ENCODE results near the gene LSM14A.
"Not testable (repeated sequence)": the region's sequence is repeated elsewhere in the genome, so short reads cannot be mapped to it uniquely, and the experiment has no call there.

The LSM14A gene

DNA sequence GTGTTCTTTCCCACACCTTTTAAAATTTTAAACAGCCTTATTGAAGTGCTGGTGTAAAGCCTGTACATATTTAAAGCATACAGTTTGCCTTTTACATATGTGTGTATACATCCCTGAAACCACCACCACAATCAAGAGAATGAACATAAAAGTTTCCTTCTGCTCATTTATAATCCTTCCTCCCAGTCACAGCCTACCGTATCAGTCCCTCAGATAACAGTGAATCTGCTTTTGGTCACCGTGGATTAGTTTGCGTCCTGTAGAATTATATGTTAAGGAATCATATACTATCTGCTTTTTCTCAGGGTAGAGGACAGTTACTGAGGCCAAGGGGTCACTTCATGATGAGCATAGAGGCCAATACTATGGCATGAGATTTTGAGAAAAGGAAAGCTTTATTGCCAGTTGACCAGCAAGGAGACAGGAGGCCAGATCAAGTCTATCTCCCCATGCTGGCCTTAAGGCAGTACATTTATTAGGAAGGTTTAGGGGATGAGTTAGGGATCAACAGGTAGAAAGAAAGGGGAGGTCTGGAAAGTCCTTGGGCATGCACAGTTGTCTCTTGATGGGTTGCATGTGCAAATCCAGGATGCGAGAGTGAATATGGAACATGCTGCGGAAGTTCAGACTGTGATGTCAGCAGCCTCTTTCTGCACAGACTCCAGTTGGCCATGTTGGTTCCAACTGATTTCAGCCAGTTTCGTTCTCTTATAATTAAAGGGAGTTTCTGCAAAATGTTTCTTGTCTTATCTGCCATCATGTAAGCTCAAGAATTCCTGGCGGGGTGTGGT lies 36.3 kb upstream of the LSM14A start:
- Histone ChIP-seq H3K27ac (ENCODE audit: low read length) (no peak overlapping the region), H3K9ac (ENCODE audit: low read depth, low read length) (no peak overlapping the region), H3K36me3 (ENCODE audit: insufficient read depth, low read depth, low read length) (no peaks in the 10 kb centered on the region), H3K9me3 (ENCODE audit: insufficient read depth, low read depth, low read length) (no peaks in the 10 kb centered on the region), H3K4me1 (ENCODE audit: insufficient read depth, low read length) (peaks cover 5% of the 10 kb centered on the region; the same call in 1 of the 2 replicates), H3K4me3 (ENCODE audit: low read length) (no peak overlapping the region), H3K27me3 (ENCODE audit: insufficient read depth, low read length) (no peaks in the 10 kb centered on the region)

GRCh38 chr19:34141025-34141424 lies 31.3 kb upstream of the LSM14A start:
- H3K27ac ChIP-seq (ENCODE audit: low read length): no peak overlapping the region
- peaks cover 3% of the 10 kb centered on the region; the same call in 1 of the 2 replicates for H3K4me1 ChIP-seq (ENCODE audit: insufficient read depth, low read length)
- H3K9me3 ChIP-seq (ENCODE audit: insufficient read depth, low read depth, low read length): peaks cover 9% of the 10 kb centered on the region; the same call in 1 of the 2 replicates
- H3K4me3 ChIP-seq (ENCODE audit: low read length): no peak overlapping the region
- H3K27me3 ChIP-seq (ENCODE audit: insufficient read depth, low read length): no peaks in the 10 kb centered on the region
- H3K36me3 ChIP-seq (ENCODE audit: insufficient read depth, low read depth, low read length): no peaks in the 10 kb centered on the region
- no peak overlapping the region for H3K9ac ChIP-seq (ENCODE audit: low read depth, low read length)

GRCh38 chr19:34142440-34142839 lies 29.9 kb upstream of the LSM14A start:
- H3K27me3 ChIP-seq (ENCODE audit: insufficient read depth, low read length): no peaks in the 10 kb centered on the region

GRCh38 chr19:34145741-34146202 lies 26.5 kb upstream of the LSM14A start:
- no peaks in the 10 kb centered on the region for H3K27me3 ChIP-seq (ENCODE audit: insufficient read depth, low read length)
- H3K9me3 ChIP-seq (ENCODE audit: insufficient read depth, low read depth, low read length): peaks cover 9% of the 10 kb centered on the region; the same call in 1 of the 2 replicates
- no peak overlapping the region for H3K27ac ChIP-seq (ENCODE audit: low read length)
- no peak overlapping the region for H3K4me3 ChIP-seq (ENCODE audit: low read length)
- H3K9ac ChIP-seq (ENCODE audit: low read depth, low read length): no peak overlapping the region
- H3K36me3 ChIP-seq (ENCODE audit: insufficient read depth, low read depth, low read length): no peaks in the 10 kb centered on the region
- peaks cover 3% of the 10 kb centered on the region; the same call in 1 of the 2 replicates for H3K4me1 ChIP-seq (ENCODE audit: insufficient read depth, low read length)

More at GRCh38 chr19:34142440-34142839, 29.9 kb upstream of the LSM14A start:
- Histone ChIP-seq H3K27ac (ENCODE audit: low read length) (no peak overlapping the region), H3K9ac (ENCODE audit: low read depth, low read length) (no peak overlapping the region), H3K4me3 (ENCODE audit: low read length) (no peak overlapping the region), H3K4me1 (ENCODE audit: insufficient read depth, low read length) (peaks cover 3% of the 10 kb centered on the region; the same call in 1 of the 2 replicates), H3K36me3 (ENCODE audit: insufficient read depth, low read depth, low read length) (no peaks in the 10 kb centered on the region), H3K9me3 (ENCODE audit: insufficient read depth, low read depth, low read length) (peaks cover 9% of the 10 kb centered on the region; the same call in 1 of the 2 replicates)

GRCh38 chr19:34148658-34149185 lies 23.6 kb upstream of the LSM14A start:
- Histone ChIP-seq H3K9ac (ENCODE audit: low read depth, low read length) (no peak overlapping the region), H3K4me3 (ENCODE audit: low read length) (no peak overlapping the region), H3K4me1 (ENCODE audit: insufficient read depth, low read length) (no peaks in the 10 kb centered on the region), H3K27ac (ENCODE audit: low read length) (no peak overlapping the region), H3K27me3 (ENCODE audit: insufficient read depth, low read length) (no peaks in the 10 kb centered on the region), H3K9me3 (ENCODE audit: insufficient read depth, low read depth, low read length) (no peaks in the 10 kb centered on the region), H3K36me3 (ENCODE audit: insufficient read depth, low read depth, low read length) (no peaks in the 10 kb centered on the region)

- H3K27ac ChIP-seq (ENCODE audit: low read length): no peak overlapping the region
- H3K4me1 ChIP-seq (ENCODE audit: insufficient read depth, low read length): no peaks in the 10 kb centered on the region
- no peaks in the 10 kb centered on the region for H3K27me3 ChIP-seq (ENCODE audit: insufficient read depth, low read length)
- no peak overlapping the region for H3K4me3 ChIP-seq (ENCODE audit: low read length)
- H3K36me3 ChIP-seq (ENCODE audit: insufficient read depth, low read depth, low read length): no peaks in the 10 kb centered on the region
- no peak overlapping the region for H3K9ac ChIP-seq (ENCODE audit: low read depth, low read length)
- H3K9me3 ChIP-seq (ENCODE audit: insufficient read depth, low read depth, low read length): no peaks in the 10 kb centered on the region
Measured at GRCh38 chr19:34149873-34150272, 22.4 kb upstream of the LSM14A start.

DNA sequence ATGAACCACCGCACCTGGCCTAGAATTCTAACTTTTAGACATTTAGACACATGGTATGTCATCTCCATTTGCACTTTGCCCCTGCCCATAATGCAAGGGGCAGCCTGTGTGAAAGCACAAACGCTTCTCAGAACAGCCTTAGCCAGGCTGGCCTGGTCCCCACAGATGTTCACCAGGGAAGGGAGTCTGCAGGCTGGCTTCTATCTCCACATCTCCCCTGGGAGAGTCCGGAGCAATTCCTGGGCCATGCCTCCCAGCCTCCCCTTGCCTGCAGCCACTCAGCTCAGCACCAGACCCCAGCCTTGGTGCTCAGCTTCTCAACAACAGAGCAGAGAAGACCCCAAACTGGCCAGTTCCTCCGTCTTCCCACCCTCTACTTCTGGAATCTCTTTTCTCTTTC lies 21.7 kb upstream of the LSM14A start:
- no peaks in the 10 kb centered on the region for H3K4me1 ChIP-seq (ENCODE audit: insufficient read depth, low read length)
- H3K9me3 ChIP-seq (ENCODE audit: insufficient read depth, low read depth, low read length): no peaks in the 10 kb centered on the region
- H3K27me3 ChIP-seq (ENCODE audit: insufficient read depth, low read length): no peaks in the 10 kb centered on the region
- H3K27ac ChIP-seq (ENCODE audit: low read length): no peak overlapping the region
- H3K4me3 ChIP-seq (ENCODE audit: low read length): no peak overlapping the region
- no peaks in the 10 kb centered on the region for H3K36me3 ChIP-seq (ENCODE audit: insufficient read depth, low read depth, low read length)
- no peak overlapping the region for H3K9ac ChIP-seq (ENCODE audit: low read depth, low read length)

DNA sequence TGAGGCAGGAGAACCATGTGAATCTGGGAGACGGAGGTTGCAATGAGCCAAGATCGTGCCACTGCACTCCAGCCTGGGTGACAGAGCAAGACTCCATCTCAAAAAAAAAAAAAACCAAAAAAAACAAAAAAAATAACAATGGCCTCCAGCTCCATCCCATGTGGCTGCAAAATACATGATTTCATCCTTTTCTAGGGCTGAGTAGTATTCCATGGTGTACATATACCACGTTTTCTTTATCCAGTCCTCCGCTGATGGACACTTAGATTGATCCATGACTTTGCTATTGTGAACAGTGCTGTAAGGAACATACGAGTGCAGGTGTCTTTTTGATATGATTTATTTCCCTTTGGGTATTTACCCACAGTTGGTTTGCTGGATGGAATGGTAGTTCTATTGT lies 20.9 kb upstream of the LSM14A start:
- Histone ChIP-seq H3K4me1 (ENCODE audit: insufficient read depth, low read length) (no peaks in the 10 kb centered on the region), H3K27ac (ENCODE audit: low read length) (no peak overlapping the region), H3K36me3 (ENCODE audit: insufficient read depth, low read depth, low read length) (no peaks in the 10 kb centered on the region), H3K9ac (ENCODE audit: low read depth, low read length) (no peak overlapping the region), H3K27me3 (ENCODE audit: insufficient read depth, low read length) (no peaks in the 10 kb centered on the region), H3K4me3 (ENCODE audit: low read length) (no peak overlapping the region), H3K9me3 (ENCODE audit: insufficient read depth, low read depth, low read length) (no peaks in the 10 kb centered on the region)

- Histone ChIP-seq H3K4me1 (ENCODE audit: insufficient read depth, low read length) (no peaks in the 10 kb centered on the region), H3K4me3 (ENCODE audit: low read length) (no peak overlapping the region), H3K9me3 (ENCODE audit: insufficient read depth, low read depth, low read length) (no peaks in the 10 kb centered on the region), H3K9ac (ENCODE audit: low read depth, low read length) (no peak overlapping the region), H3K27me3 (ENCODE audit: insufficient read depth, low read length) (no peaks in the 10 kb centered on the region), H3K36me3 (ENCODE audit: insufficient read depth, low read depth, low read length) (no peaks in the 10 kb centered on the region), H3K27ac (ENCODE audit: low read length) (no peak overlapping the region)
Measured at GRCh38 chr19:34154401-34154800, 17.9 kb upstream of the LSM14A start.

DNA sequence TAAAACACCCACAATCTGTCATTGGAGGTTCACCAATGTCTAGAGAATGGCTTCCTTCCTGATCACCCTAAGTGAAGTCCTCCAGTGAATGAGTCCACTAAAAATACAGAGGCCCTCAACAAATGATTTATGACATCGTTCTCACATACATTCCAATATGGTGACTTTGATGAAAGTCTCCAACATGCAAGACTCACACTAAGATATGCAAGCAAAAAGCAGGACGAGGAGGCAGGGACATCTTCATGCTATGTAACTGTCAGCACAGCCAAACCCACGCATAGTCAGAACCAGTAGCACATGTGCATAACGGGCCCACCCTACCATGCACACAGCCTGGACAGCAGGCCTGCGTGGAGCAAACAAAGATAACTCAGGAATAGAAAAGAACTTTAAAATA lies 16.6 kb upstream of the LSM14A start:
- Histone ChIP-seq H3K4me1 (ENCODE audit: insufficient read depth, low read length) (no peaks in the 10 kb centered on the region), H3K36me3 (ENCODE audit: insufficient read depth, low read depth, low read length) (no peaks in the 10 kb centered on the region), H3K9me3 (ENCODE audit: insufficient read depth, low read depth, low read length) (no peaks in the 10 kb centered on the region), H3K4me3 (ENCODE audit: low read length) (no peak overlapping the region), H3K27ac (ENCODE audit: low read length) (no peak overlapping the region), H3K9ac (ENCODE audit: low read depth, low read length) (no peak overlapping the region), H3K27me3 (ENCODE audit: insufficient read depth, low read length) (no peaks in the 10 kb centered on the region)

DNA sequence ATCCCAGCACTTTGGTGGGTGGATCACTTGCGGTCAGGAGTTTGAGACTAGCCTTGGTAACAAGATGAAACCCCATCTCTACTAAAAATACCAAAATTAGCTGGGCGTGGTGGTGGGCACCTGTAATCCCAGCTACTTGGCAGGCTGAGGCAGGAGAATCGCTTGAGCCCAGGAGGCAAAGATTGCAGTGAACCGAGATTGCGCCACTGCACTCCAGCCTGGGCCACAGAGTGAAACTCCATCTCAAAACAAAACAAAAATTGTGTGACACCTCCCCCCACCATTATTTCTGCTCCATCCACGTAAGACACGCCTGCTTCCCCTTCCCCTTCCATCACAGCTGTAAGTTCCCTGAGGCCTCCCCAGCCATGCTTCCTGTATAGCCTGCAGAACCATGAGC lies 13.3 kb upstream of the LSM14A start:
- not testable (repeated sequence) for H3K36me3 ChIP-seq (ENCODE audit: insufficient read depth, low read depth, low read length); H3K4me3 ChIP-seq (ENCODE audit: low read length); H3K9me3 ChIP-seq (ENCODE audit: insufficient read depth, low read depth, low read length); H3K4me1 ChIP-seq (ENCODE audit: insufficient read depth, low read length); H3K27me3 ChIP-seq (ENCODE audit: insufficient read depth, low read length); H3K27ac ChIP-seq (ENCODE audit: low read length); H3K9ac ChIP-seq (ENCODE audit: low read depth, low read length)

- not testable (repeated sequence) for H3K9ac ChIP-seq (ENCODE audit: low read depth, low read length); H3K9me3 ChIP-seq (ENCODE audit: insufficient read depth, low read depth, low read length); H3K27ac ChIP-seq (ENCODE audit: low read length); H3K4me1 ChIP-seq (ENCODE audit: insufficient read depth, low read length); H3K36me3 ChIP-seq (ENCODE audit: insufficient read depth, low read depth, low read length); H3K4me3 ChIP-seq (ENCODE audit: low read length); H3K27me3 ChIP-seq (ENCODE audit: insufficient read depth, low read length)
Measured at GRCh38 chr19:34159541-34159940, 12.8 kb upstream of the LSM14A start.
